ENCODE measurements around the gene CRY2. TPM values are rescaled to one million over a fixed set of nuclear protein-coding genes. Genes with fewer than 3 reads are reported as not detected.

Gene CRY2
- polyA plus RNA-seq, 1 experiment: 16.7 TPM

- no peak for DNase-seq (ENCODE audit: low read depth)
- CTCF ChIA-PET: no interaction called here
- Histone ChIP-seq H3K36me3 (ENCODE audit: control insufficient read depth, insufficient read depth, low read length) (peaks cover 10% of the 10 kb centered on the region), H3K4me3 (ENCODE audit: low read depth, low read length) (no peak overlapping the region), H3K27me3 (ENCODE audit: control insufficient read depth, insufficient read depth, low read length) (no peaks in the 10 kb centered on the region)
- POLR2A ChIA-PET: interaction anchor here (0.6 kb wide), 1 partner anchor 406 kb away, joined by 5 read pairs; no protein-coding TSS in a partner anchor
- no peak for TF ChIP-seq CTCF (IDR thresholded peaks at IDR 0.05; ENCODE audit: insufficient read depth, low read depth, low read length)
Observed at GRCh38 chr11:45907911-45908370, 60.7 kb downstream of the CRY2 start.

GRCh38 chr11:45909594-45910475, 62.6 kb downstream of the CRY2 start:
- peaks cover 24% of the 10 kb centered on the region for H3K36me3 ChIP-seq (ENCODE audit: control insufficient read depth, insufficient read depth, low read length)
- ChIA-PET POLR2A (interaction anchor here (0.5 kb wide), 1 partner anchor 67 kb away, joined by 3 read pairs; no protein-coding TSS in a partner anchor), CTCF (no interaction called here)
- H3K4me3 ChIP-seq (ENCODE audit: low read depth, low read length): no peak overlapping the region
- TF ChIP-seq CTCF (IDR thresholded peaks at IDR 0.05; ENCODE audit: insufficient read depth, low read depth, low read length): no peak
- H3K27me3 ChIP-seq (ENCODE audit: control insufficient read depth, insufficient read depth, low read length): no peaks in the 10 kb centered on the region
- no peak for DNase-seq (ENCODE audit: low read depth)

- no peaks in the 10 kb centered on the region for H3K27me3 ChIP-seq (ENCODE audit: control insufficient read depth, insufficient read depth, low read length)
- ChIA-PET POLR2A (no interaction called here), CTCF (no interaction called here)
- H3K36me3 ChIP-seq (ENCODE audit: control insufficient read depth, insufficient read depth, low read length): peaks cover 25% of the 10 kb centered on the region
- no peak for TF ChIP-seq CTCF (IDR thresholded peaks at IDR 0.05; ENCODE audit: insufficient read depth, low read depth, low read length)
- no peak overlapping the region for H3K4me3 ChIP-seq (ENCODE audit: low read depth, low read length)
- DNase-seq (ENCODE audit: low read depth): no peak
Observed at GRCh38 chr11:45910623-45911022, 63.3 kb downstream of the CRY2 start.

GRCh38 chr11:45913514-45913913, 66.2 kb downstream of the CRY2 start:
- H3K36me3 ChIP-seq (ENCODE audit: control insufficient read depth, insufficient read depth, low read length): peaks cover 25% of the 10 kb centered on the region
- ChIA-PET CTCF (interaction anchor here (0.9 kb wide), 1 partner anchor 142 kb away, joined by 3 read pairs; no protein-coding TSS in a partner anchor), POLR2A (no interaction called here)
- H3K4me3 ChIP-seq (ENCODE audit: low read depth, low read length): no peak overlapping the region
- no peaks in the 10 kb centered on the region for H3K27me3 ChIP-seq (ENCODE audit: control insufficient read depth, insufficient read depth, low read length)
- TF ChIP-seq CTCF (IDR thresholded peaks at IDR 0.05; ENCODE audit: insufficient read depth, low read depth, low read length): no peak
- DNase-seq (ENCODE audit: low read depth): no peak

- no peak for DNase-seq (ENCODE audit: low read depth)
- POLR2A ChIA-PET: no interaction called here
- H3K4me3 ChIP-seq (ENCODE audit: low read depth, low read length): no peak overlapping the region
- CTCF ChIA-PET: interaction anchor here (0.9 kb wide), 1 partner anchor 142 kb away, joined by 3 read pairs; no protein-coding TSS in a partner anchor
- peaks cover 25% of the 10 kb centered on the region for H3K36me3 ChIP-seq (ENCODE audit: control insufficient read depth, insufficient read depth, low read length)
- no peak for TF ChIP-seq CTCF (IDR thresholded peaks at IDR 0.05; ENCODE audit: insufficient read depth, low read depth, low read length)
- no peaks in the 10 kb centered on the region for H3K27me3 ChIP-seq (ENCODE audit: control insufficient read depth, insufficient read depth, low read length)
Observed at GRCh38 chr11:45913942-45914635, 66.8 kb downstream of the CRY2 start.

All from BJ (cell line).